Measurements from ENCODE around the gene SERINC3.
A peak's percentile ranks its signal among the peaks of the same experiment; 100 is the strongest.

The SERINC3 gene

GRCh38 chr20:44552050-44552449 lies 30.2 kb upstream of the SERINC3 start:
- Histone ChIP-seq H3K27ac (ENCODE audit: low read length) (no peak overlapping the region), H3K9ac (ENCODE audit: low read depth, low read length) (no peak overlapping the region), H3K9me3 (ENCODE audit: insufficient read depth, low read depth, low read length) (no peaks in the 10 kb centered on the region)

DNA sequence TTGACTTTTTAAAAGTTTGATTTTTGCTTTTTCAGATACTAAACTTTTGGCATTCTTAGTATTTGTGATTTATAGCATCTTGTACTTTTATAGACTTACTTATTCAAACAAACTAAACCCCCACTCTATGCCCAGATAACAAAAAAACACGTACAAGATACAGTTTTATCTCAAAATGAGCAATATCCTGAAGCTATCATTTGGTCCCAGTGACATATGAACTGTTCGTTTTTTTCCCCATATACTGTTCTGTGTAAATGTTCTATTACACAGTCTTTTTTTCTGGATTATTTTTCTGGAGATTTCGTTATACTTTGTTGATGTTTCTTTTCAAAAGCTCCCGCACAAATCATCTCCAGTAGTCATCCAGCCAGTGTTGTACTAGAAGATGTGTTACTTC lies 27.3 kb upstream of the SERINC3 start:
- Histone ChIP-seq H3K4me1 (ENCODE audit: insufficient read depth, low read length) (no peaks in the 10 kb centered on the region), H3K9ac (ENCODE audit: low read depth, low read length) (no peak overlapping the region), H3K36me3 (ENCODE audit: insufficient read depth, low read depth, low read length) (no peaks in the 10 kb centered on the region), H3K27ac (ENCODE audit: low read length) (no peak overlapping the region), H3K9me3 (ENCODE audit: insufficient read depth, low read depth, low read length) (no peaks in the 10 kb centered on the region), H3K27me3 (ENCODE audit: insufficient read depth, low read length) (no peaks in the 10 kb centered on the region), H3K4me3 (ENCODE audit: low read length) (no peak overlapping the region)

More at GRCh38 chr20:44552050-44552449, 30.2 kb upstream of the SERINC3 start:
- Histone ChIP-seq H3K4me3 (ENCODE audit: low read length) (no peak overlapping the region), H3K36me3 (ENCODE audit: insufficient read depth, low read depth, low read length) (no peaks in the 10 kb centered on the region), H3K4me1 (ENCODE audit: insufficient read depth, low read length) (no peaks in the 10 kb centered on the region; the same call in 1 of the 2 replicates), H3K27me3 (ENCODE audit: insufficient read depth, low read length) (no peaks in the 10 kb centered on the region)

DNA sequence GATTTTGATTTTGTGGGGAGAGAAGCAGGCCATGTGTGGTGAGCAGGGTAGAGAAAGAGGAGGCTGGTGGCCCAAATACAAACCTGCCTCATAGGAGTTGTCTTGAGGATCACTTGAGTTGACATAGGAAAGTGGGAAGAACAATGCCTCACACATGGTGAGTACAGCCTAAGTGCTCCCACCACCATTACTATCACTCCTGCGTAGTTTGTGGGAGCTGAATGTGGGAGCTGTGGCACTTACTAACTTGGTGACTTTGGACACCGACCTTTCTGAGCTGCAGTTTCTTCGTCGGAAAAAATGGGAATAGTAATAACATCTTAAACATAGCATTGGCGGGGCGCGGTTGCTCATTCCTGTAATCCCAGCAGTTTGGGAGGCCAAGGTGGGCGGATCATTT lies 25.5 kb upstream of the SERINC3 start:
- no peak overlapping the region for H3K27ac ChIP-seq (ENCODE audit: low read length)
- H3K4me1 ChIP-seq (ENCODE audit: insufficient read depth, low read length), result no peaks in the 10 kb centered on the region
- no peak overlapping the region for H3K9ac ChIP-seq (ENCODE audit: low read depth, low read length)
- no peak overlapping the region for H3K4me3 ChIP-seq (ENCODE audit: low read length)
- H3K27me3 ChIP-seq (ENCODE audit: insufficient read depth, low read length), result no peaks in the 10 kb centered on the region
- no peaks in the 10 kb centered on the region for H3K9me3 ChIP-seq (ENCODE audit: insufficient read depth, low read depth, low read length)
- H3K36me3 ChIP-seq (ENCODE audit: insufficient read depth, low read depth, low read length), result no peaks in the 10 kb centered on the region

DNA sequence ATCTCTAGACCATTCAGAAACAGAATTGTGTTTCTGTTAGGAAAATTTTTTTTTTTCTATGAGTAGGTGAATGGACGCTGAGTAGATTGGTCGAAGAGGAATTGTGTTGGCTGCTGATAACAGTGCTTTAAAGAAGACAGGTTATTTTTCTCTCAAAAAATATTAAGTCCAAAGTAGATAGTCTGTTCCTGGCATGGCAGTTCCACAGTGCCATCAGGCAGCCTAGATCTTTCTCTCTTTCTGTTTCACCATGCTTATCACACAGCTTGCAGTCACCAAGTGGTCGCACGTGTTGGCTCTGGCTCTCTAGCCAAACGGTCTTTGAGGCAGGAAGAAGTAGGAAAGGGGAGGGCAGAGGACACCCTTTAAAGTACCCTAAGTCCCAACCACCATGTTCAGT lies 22.4 kb upstream of the SERINC3 start:
- no peak overlapping the region for H3K4me3 ChIP-seq (ENCODE audit: low read length)
- no peaks in the 10 kb centered on the region for H3K36me3 ChIP-seq (ENCODE audit: insufficient read depth, low read depth, low read length)
- no peak overlapping the region for H3K9ac ChIP-seq (ENCODE audit: low read depth, low read length)
- no peaks in the 10 kb centered on the region for H3K27me3 ChIP-seq (ENCODE audit: insufficient read depth, low read length)
- H3K9me3 ChIP-seq (ENCODE audit: insufficient read depth, low read depth, low read length), result no peaks in the 10 kb centered on the region
- no peaks in the 10 kb centered on the region for H3K4me1 ChIP-seq (ENCODE audit: insufficient read depth, low read length)
- H3K27ac ChIP-seq (ENCODE audit: low read length), result no peak overlapping the region

DNA sequence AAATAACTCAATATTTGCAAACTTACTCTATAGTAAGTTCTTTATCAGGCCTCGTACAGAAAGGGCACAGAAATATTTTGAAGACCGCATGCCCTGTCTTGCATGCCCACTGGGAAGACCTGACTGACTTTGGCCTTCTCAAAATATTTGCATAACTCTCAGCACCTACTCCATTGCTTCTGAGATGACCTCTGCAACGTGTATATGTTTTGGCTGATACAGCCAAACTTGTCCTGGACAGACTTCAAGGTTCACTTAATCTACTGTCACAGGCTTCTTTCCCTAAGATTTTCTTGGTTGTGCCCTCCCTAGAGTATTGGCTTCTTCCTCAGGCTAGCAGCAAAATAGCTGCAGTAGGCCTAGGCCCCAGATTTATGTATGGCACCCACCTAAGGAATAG lies 21.5 kb upstream of the SERINC3 start:
- no peak overlapping the region for H3K9ac ChIP-seq (ENCODE audit: low read depth, low read length)
- no peaks in the 10 kb centered on the region for H3K9me3 ChIP-seq (ENCODE audit: insufficient read depth, low read depth, low read length)
- no peaks in the 10 kb centered on the region for H3K36me3 ChIP-seq (ENCODE audit: insufficient read depth, low read depth, low read length)
- H3K27me3 ChIP-seq (ENCODE audit: insufficient read depth, low read length), result no peaks in the 10 kb centered on the region
- H3K4me3 ChIP-seq (ENCODE audit: low read length), result no peak overlapping the region
- H3K27ac ChIP-seq (ENCODE audit: low read length), result no peak overlapping the region
- H3K4me1 ChIP-seq (ENCODE audit: insufficient read depth, low read length), result no peaks in the 10 kb centered on the region

DNA sequence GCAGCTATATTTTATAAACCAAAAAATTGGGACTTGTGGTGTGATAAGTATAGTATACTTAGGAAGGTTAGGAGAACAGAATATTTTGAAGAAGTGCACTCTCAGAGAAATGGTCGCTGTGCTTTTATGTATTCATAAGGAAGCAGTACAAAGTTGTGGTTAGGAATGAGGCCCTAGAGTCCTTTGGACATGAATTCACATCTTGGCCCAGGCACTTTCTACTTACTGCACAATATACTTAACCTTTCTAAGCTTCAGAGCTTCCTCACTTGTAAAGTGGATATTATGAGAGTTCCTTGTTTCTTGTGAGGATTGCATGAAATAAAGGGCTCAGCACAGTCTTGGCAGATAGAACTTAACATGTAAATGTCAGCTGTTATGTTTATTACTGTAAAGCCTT lies 21.0 kb upstream of the SERINC3 start:
- H3K9me3 ChIP-seq (ENCODE audit: insufficient read depth, low read depth, low read length), result no peaks in the 10 kb centered on the region
- no peaks in the 10 kb centered on the region for H3K4me1 ChIP-seq (ENCODE audit: insufficient read depth, low read length)
- no peak overlapping the region for H3K4me3 ChIP-seq (ENCODE audit: low read length)
- H3K27ac ChIP-seq (ENCODE audit: low read length), result no peak overlapping the region
- no peaks in the 10 kb centered on the region for H3K27me3 ChIP-seq (ENCODE audit: insufficient read depth, low read length)
- H3K9ac ChIP-seq (ENCODE audit: low read depth, low read length), result no peak overlapping the region
- H3K36me3 ChIP-seq (ENCODE audit: insufficient read depth, low read depth, low read length), result no peaks in the 10 kb centered on the region

- no peaks in the 10 kb centered on the region for H3K4me1 ChIP-seq (ENCODE audit: insufficient read depth, low read length)
- no peaks in the 10 kb centered on the region for H3K9me3 ChIP-seq (ENCODE audit: insufficient read depth, low read depth, low read length)
- H3K4me3 ChIP-seq (ENCODE audit: low read length), result no peak overlapping the region
- H3K9ac ChIP-seq (ENCODE audit: low read depth, low read length), result no peak overlapping the region
- H3K27ac ChIP-seq (ENCODE audit: low read length), result no peak overlapping the region
- no peaks in the 10 kb centered on the region for H3K27me3 ChIP-seq (ENCODE audit: insufficient read depth, low read length)
- H3K36me3 ChIP-seq (ENCODE audit: insufficient read depth, low read depth, low read length), result no peaks in the 10 kb centered on the region
Measured at GRCh38 chr20:44541992-44542391, 20.1 kb upstream of the SERINC3 start.

DNA sequence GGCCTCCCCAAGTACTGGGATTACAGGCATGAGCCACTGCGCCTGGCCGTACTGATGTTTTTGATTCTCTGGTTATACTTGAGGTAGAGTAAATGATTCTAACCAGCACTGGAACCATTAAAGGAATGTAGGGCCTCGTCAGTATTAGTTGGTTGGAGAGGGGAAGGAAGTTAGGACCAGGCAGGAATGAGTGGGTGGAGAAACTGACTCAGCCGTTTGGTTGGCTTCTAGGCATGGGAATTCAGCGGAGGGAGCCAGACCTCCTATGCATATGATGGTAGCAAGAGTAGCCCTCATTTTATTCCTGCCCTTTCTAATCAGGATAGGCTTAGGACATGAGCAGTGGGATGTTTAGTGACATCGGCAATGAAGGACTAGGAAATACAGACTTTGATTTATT lies 19.0 kb upstream of the SERINC3 start:
- Histone ChIP-seq H3K9me3 (ENCODE audit: insufficient read depth, low read depth, low read length) (no peaks in the 10 kb centered on the region), H3K27ac (ENCODE audit: low read length) (no peak overlapping the region)

GRCh38 chr20:44537993-44538392 lies 16.1 kb upstream of the SERINC3 start:
- no peaks in the 10 kb centered on the region for H3K27me3 ChIP-seq (ENCODE audit: insufficient read depth, low read length)
- no peaks in the 10 kb centered on the region for H3K9me3 ChIP-seq (ENCODE audit: insufficient read depth, low read depth, low read length)
- no peak overlapping the region for H3K27ac ChIP-seq (ENCODE audit: low read length)
- no peak overlapping the region for H3K4me3 ChIP-seq (ENCODE audit: low read length)
- no peak overlapping the region for H3K9ac ChIP-seq (ENCODE audit: low read depth, low read length)
- H3K36me3 ChIP-seq (ENCODE audit: insufficient read depth, low read depth, low read length), result no peaks in the 10 kb centered on the region
- H3K4me1 ChIP-seq (ENCODE audit: insufficient read depth, low read length), result no peaks in the 10 kb centered on the region

More for the DNA sequence above, 19.0 kb upstream of the SERINC3 start:
- H3K4me3 ChIP-seq (ENCODE audit: low read length), result no peak overlapping the region
- H3K27me3 ChIP-seq (ENCODE audit: insufficient read depth, low read length), result no peaks in the 10 kb centered on the region
- no peaks in the 10 kb centered on the region for H3K36me3 ChIP-seq (ENCODE audit: insufficient read depth, low read depth, low read length)
- H3K4me1 ChIP-seq (ENCODE audit: insufficient read depth, low read length), result no peaks in the 10 kb centered on the region
- no peak overlapping the region for H3K9ac ChIP-seq (ENCODE audit: low read depth, low read length)

DNA sequence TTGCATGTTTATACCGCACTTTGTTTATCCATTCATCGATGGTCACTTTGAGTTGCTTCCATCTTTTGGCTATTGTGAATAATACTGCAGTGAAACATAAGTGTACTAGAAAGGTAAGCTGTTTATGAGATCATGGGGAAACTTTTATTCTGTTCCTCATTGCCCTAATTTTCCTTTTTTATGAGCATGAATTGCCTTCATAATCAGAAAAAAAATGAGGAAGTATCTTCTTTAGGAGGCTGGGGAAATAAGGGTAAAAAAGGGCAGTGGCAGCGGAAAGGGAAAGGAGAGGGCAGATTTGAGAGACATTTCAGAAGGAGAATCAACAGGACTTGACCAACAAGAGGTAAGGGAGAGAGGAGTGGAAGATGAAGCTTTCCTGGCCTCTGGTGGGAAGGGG lies 14.3 kb upstream of the SERINC3 start:
- no peaks in the 10 kb centered on the region for H3K4me1 ChIP-seq (ENCODE audit: insufficient read depth, low read length)
- H3K27ac ChIP-seq (ENCODE audit: low read length), result no peak overlapping the region
- H3K4me3 ChIP-seq (ENCODE audit: low read length), result no peak overlapping the region
- no peaks in the 10 kb centered on the region for H3K9me3 ChIP-seq (ENCODE audit: insufficient read depth, low read depth, low read length)
- no peak overlapping the region for H3K9ac ChIP-seq (ENCODE audit: low read depth, low read length)
- no peaks in the 10 kb centered on the region for H3K36me3 ChIP-seq (ENCODE audit: insufficient read depth, low read depth, low read length)
- H3K27me3 ChIP-seq (ENCODE audit: insufficient read depth, low read length), result no peaks in the 10 kb centered on the region

- H3K36me3 ChIP-seq (ENCODE audit: insufficient read depth, low read depth, low read length), result no peaks in the 10 kb centered on the region
- H3K4me1 ChIP-seq (ENCODE audit: insufficient read depth, low read length), result no peaks in the 10 kb centered on the region
- H3K27me3 ChIP-seq (ENCODE audit: insufficient read depth, low read length), result no peaks in the 10 kb centered on the region
- no peaks in the 10 kb centered on the region for H3K9me3 ChIP-seq (ENCODE audit: insufficient read depth, low read depth, low read length)
- no peak overlapping the region for H3K4me3 ChIP-seq (ENCODE audit: low read length)
- no peak overlapping the region for H3K9ac ChIP-seq (ENCODE audit: low read depth, low read length)
- no peak overlapping the region for H3K27ac ChIP-seq (ENCODE audit: low read length)
Measured at GRCh38 chr20:44533928-44534327, 12.1 kb upstream of the SERINC3 start.

- H3K4me1 ChIP-seq (ENCODE audit: insufficient read depth, low read length), result no peaks in the 10 kb centered on the region
- no peaks in the 10 kb centered on the region for H3K27me3 ChIP-seq (ENCODE audit: insufficient read depth, low read length)
- H3K9me3 ChIP-seq (ENCODE audit: insufficient read depth, low read depth, low read length), result no peaks in the 10 kb centered on the region
- H3K9ac ChIP-seq (ENCODE audit: low read depth, low read length), result no peak overlapping the region
- H3K36me3 ChIP-seq (ENCODE audit: insufficient read depth, low read depth, low read length), result no peaks in the 10 kb centered on the region
- H3K4me3 ChIP-seq (ENCODE audit: low read length), result peak overlapping the region; percentile 70
- H3K27ac ChIP-seq (ENCODE audit: low read length), result no peak overlapping the region
Measured at GRCh38 chr20:44532981-44533331, 11.1 kb upstream of the SERINC3 start.
